Prostate gland (tissue), 2 donors: ENCODE data around the gene FKBP10.

Experiments
- POLR2A ChIP-seq: fragments of 450-650 bp; IDR thresholded peaks from one replicate; pipeline ENCODE4 v1.6.1; 2016; ENCODE audit warnings: antibody characterized with exemption, mild to moderate bottlenecking
- POLR2AphosphoS5 ChIP-seq: sonication (generic); formaldehyde crosslinking; IDR thresholded peaks from one replicate; pipeline ENCODE4 v1.6.1; 2017; ENCODE audit warnings: antibody characterized with exemption
- TF ChIP-seq, protein P1 (sequence below), 4 experiments: fragments of 200-600 bp in 2 of 4; fragments of 450-650 bp in 2 of 4; sonication (generic) in 2 of 4; IDR thresholded peaks; 1 replicate in 3 of 4; 2 replicates in 1 of 4; pipeline ENCODE4 v1.5.1; 2016 to 2019; ENCODE audit warnings: antibody characterized with exemption in 4 of 4, mild to moderate bottlenecking in 2 of 4, moderate library complexity in 2 of 4

DNA sequence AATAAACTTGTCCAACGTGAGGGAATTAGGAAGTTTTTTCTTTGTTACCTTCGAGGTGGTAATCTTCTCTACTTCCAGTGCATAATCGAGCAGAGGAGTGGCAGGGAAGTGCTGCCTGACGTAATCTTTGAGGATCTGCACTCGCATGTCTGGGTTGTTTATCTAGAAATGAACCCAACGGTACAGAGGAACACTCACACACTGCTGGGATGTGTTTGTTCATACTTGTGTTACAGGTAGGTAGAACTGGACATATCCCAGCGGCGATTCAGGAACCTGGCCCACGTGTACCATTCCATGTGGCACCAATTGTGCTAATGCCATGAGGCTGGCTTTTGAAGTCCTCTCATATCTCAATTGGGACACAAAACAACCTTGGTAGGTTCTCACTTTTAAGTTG is 56.6 kb downstream of the FKBP10 start:
- no peak for TF ChIP-seq POLR2A
- TF ChIP-seq, protein P1, sequence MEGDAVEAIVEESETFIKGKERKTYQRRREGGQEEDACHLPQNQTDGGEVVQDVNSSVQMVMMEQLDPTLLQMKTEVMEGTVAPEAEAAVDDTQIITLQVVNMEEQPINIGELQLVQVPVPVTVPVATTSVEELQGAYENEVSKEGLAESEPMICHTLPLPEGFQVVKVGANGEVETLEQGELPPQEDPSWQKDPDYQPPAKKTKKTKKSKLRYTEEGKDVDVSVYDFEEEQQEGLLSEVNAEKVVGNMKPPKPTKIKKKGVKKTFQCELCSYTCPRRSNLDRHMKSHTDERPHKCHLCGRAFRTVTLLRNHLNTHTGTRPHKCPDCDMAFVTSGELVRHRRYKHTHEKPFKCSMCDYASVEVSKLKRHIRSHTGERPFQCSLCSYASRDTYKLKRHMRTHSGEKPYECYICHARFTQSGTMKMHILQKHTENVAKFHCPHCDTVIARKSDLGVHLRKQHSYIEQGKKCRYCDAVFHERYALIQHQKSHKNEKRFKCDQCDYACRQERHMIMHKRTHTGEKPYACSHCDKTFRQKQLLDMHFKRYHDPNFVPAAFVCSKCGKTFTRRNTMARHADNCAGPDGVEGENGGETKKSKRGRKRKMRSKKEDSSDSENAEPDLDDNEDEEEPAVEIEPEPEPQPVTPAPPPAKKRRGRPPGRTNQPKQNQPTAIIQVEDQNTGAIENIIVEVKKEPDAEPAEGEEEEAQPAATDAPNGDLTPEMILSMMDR (IDR thresholded peaks at IDR 0.05), result no peak
- peak; percentile 87 for TF ChIP-seq POLR2AphosphoS5
